Chondrocyte (in vitro differentiated cells): ENCODE results near the gene DCPS. TPM values are rescaled to one million over a fixed set of nuclear protein-coding genes. Genes with fewer than 3 reads are reported as not detected.

Experiments used
- DNase-seq: peaks from one replicate; pipeline ENCODE4 v3.0.0; 2021; ENCODE audit warnings: mixed read lengths, low spot score
- H3K27ac Mint-ChIP-seq: one replicate; pipeline ENCODE4 v1.8.0; 2021; ENCODE audit warnings: mild to moderate bottlenecking, moderate library complexity, mixed read lengths; ENCODE audit not compliant: unreplicated experiment
- H3K27me3 Mint-ChIP-seq: 2 replicates; pipeline ENCODE4 v1.8.0; 2021; ENCODE audit warnings: low read depth, mixed read lengths
- H3K36me3 Mint-ChIP-seq: 2 replicates; pipeline ENCODE4 v1.8.0; 2021; ENCODE audit warnings: low read depth, mixed read lengths
- H3K4me1 Mint-ChIP-seq: 2 replicates; pipeline ENCODE4 v1.8.0; 2021; ENCODE audit warnings: low read depth, mild to moderate bottlenecking, mixed read lengths
- H3K4me3 Mint-ChIP-seq: one replicate; pipeline ENCODE4 v1.8.0; 2021; ENCODE audit warnings: mild to moderate bottlenecking, moderate library complexity, mixed read lengths; ENCODE audit not compliant: unreplicated experiment
- H3K9me3 Mint-ChIP-seq: 2 replicates; pipeline ENCODE4 v1.8.0; 2021; ENCODE audit warnings: low read depth, mixed read lengths
- total RNA-seq: library from RNA; stranded (reverse); gene quantifications from 3 replicates; pipeline ENCODE4 v1.2.1, GENCODE V29; 2021
- TF ChIP-seq, protein P1 (sequence below): fragments of 200-600 bp; sonication (generic); IDR thresholded peaks from 2 replicates; pipeline ENCODE4 v1.5.0; 2021; ENCODE audit warnings: antibody characterized with exemption, mild to moderate bottlenecking, moderate library complexity

DCPS gene
- total RNA-seq, 1 donor from 2014 or later = 12.4 TPM

DNA sequence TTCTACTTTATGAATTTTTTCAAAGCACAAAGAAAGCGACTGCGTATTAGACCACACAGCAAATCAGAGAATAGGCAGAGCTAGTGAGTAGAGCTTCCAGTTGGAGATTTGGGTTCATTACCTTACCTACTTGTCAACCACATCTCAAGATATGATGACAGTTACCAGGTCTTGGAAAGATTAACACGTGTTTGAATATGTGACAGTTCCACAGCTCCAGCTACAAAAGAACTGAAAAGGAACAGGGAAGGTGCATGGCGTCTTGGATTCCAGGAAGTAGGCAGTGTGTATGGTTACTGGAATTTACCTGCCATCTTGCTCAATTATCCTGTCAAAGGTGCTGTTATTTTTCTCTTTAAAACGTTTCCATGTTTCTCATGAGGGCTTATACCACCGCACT lies 15.6 kb upstream of the DCPS start:
- Mint-ChIP-seq H3K4me3 (no peak overlapping the region), H3K27ac (no peak overlapping the region), H3K4me1 (peaks cover 9% of the 10 kb centered on the region), H3K27me3 (no peaks in the 10 kb centered on the region), H3K36me3 (peaks cover 7% of the 10 kb centered on the region), H3K9me3 (no peaks in the 10 kb centered on the region)
- TF ChIP-seq, protein P1, sequence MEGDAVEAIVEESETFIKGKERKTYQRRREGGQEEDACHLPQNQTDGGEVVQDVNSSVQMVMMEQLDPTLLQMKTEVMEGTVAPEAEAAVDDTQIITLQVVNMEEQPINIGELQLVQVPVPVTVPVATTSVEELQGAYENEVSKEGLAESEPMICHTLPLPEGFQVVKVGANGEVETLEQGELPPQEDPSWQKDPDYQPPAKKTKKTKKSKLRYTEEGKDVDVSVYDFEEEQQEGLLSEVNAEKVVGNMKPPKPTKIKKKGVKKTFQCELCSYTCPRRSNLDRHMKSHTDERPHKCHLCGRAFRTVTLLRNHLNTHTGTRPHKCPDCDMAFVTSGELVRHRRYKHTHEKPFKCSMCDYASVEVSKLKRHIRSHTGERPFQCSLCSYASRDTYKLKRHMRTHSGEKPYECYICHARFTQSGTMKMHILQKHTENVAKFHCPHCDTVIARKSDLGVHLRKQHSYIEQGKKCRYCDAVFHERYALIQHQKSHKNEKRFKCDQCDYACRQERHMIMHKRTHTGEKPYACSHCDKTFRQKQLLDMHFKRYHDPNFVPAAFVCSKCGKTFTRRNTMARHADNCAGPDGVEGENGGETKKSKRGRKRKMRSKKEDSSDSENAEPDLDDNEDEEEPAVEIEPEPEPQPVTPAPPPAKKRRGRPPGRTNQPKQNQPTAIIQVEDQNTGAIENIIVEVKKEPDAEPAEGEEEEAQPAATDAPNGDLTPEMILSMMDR = no peak
- no peak for DNase-seq

DNA sequence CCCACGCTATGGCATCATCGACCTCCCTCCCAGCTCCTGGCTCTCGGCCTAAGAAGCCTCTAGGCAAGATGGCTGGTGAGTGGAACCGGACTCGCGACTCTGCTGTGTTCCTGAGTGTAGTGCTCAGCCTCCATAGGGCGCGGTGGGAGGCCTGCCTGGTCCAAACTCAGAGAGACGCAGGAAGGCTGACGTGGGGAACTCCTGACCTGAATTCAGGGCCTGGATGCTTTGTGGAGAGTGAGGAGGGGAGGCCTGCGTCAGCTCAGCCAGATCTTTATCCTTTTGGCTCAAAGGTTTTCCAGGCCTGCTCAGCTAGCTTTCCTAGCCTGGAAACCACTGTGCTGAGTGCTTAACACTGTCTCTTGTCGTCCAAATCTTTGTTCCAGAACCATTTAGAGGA lies 13.0 kb upstream of the DCPS start:
- Mint-ChIP-seq H3K9me3 (no peaks in the 10 kb centered on the region), H3K4me1 (no peaks in the 10 kb centered on the region), H3K27ac (no peak overlapping the region), H3K27me3 (no peaks in the 10 kb centered on the region), H3K36me3 (peaks cover 12% of the 10 kb centered on the region), H3K4me3 (no peak overlapping the region)
- TF ChIP-seq, protein P1 = no peak
- DNase-seq = no peak

DNA sequence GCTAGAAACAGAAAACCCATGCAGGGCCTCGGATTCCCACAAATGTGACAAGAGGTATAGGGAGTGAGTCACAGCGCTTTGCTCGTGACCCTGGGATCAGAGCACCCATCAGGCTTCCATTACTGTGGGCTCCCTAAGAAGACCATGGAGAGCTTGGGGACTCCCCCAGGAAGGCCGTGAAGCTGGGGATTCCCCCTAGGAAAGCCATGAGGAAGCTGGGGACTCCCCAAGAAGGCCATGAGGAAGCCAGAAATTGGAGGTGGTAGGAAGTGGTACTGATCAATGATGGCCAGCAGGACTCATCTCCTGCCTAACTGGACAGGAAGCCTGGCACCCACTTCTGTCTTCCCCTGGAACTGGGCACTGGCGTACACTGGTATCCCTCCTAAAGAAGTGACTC lies 10.1 kb upstream of the DCPS start:
- no peaks in the 10 kb centered on the region for H3K27me3 Mint-ChIP-seq
- H3K27ac Mint-ChIP-seq = no peak overlapping the region
- no peaks in the 10 kb centered on the region for H3K9me3 Mint-ChIP-seq
- no peak overlapping the region for H3K4me3 Mint-ChIP-seq
- DNase-seq = no peak
- TF ChIP-seq, protein P1 = no peak
- no peaks in the 10 kb centered on the region for H3K4me1 Mint-ChIP-seq
- peaks cover 14% of the 10 kb centered on the region for H3K36me3 Mint-ChIP-seq

DNA sequence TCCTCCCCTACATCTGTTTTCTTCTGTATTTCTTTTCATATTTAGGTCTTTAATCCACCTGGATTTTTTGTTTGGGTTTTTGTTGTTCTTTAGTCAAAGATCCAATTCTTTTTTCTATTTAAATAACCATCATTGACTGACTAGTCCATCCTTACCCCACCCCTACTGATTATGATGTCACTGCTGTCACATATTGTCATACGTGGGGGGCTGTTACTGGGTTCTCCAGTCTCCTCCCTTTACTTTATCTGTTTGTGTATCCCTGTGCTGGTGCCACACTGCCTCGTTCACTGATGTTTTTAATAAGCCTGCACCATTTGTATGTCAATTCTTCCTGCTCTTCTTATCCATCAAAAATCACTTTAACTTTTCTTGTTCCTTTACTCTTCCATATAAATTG lies 6.9 kb upstream of the DCPS start:
- Mint-ChIP-seq H3K27me3 (no peaks in the 10 kb centered on the region), H3K27ac (no peak overlapping the region), H3K36me3 (peaks cover 12% of the 10 kb centered on the region), H3K9me3 (no peaks in the 10 kb centered on the region), H3K4me1 (no peaks in the 10 kb centered on the region), H3K4me3 (no peak overlapping the region)
- no peak for DNase-seq
- TF ChIP-seq, protein P1 = no peak

DNA sequence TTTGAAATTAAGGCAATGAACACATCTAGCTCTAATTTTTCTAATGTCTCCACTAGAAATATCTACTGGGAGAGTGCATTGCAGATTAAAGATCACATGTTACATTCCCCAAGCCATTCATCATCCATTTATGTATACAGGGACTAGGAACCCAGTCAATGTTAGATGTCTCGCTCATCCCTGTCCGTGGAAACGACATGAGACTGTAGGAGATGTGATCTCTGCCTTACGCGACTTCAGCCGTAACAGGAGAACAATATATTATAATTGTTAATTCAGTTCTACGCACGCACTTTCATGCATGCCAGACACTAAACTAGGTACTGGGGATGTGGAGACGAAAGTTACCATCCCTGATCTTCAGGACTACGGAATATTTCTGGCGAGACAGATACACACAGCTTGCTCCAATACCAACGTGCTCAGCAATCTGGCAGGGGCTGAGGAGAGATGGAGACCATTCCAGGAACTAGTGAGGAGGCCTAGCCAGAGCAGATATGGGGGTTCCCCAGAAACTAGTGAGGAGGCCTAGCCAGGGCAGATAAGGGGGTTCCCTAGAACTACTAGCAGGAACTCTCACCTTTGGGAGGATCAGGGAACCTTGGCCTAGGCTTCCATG lies 706 bp downstream of the DCPS start:
- peak overlapping the region; percentile 98 for H3K27ac Mint-ChIP-seq
- no peaks in the 10 kb centered on the region for H3K9me3 Mint-ChIP-seq
- DNase-seq = no peak
- TF ChIP-seq, protein P1 = peak; percentile 5
- peak overlapping the region; percentile 92 for H3K4me3 Mint-ChIP-seq
- no peaks in the 10 kb centered on the region for H3K36me3 Mint-ChIP-seq
- peaks cover 35% of the 10 kb centered on the region for H3K4me1 Mint-ChIP-seq
- no peaks in the 10 kb centered on the region for H3K27me3 Mint-ChIP-seq
